EH (cell line): Measurements from ENCODE around the gene GATM.
A peak's percentile ranks its signal among the peaks of the same experiment; 100 is the strongest.
"Not testable (repeated sequence)": the region's sequence is repeated elsewhere in the genome, so short reads cannot be mapped to it uniquely, and the experiment has no call there.

Source experiments
- DNase-seq: peaks from one replicate; pipeline ENCODE4 v3.0.0-alpha.2; 2015; ENCODE audit warnings: low read depth

Gene GATM

GRCh38 chr15:45351227-45351626 lies 27.1 kb downstream of the GATM start:
- no peak for DNase-seq

DNA sequence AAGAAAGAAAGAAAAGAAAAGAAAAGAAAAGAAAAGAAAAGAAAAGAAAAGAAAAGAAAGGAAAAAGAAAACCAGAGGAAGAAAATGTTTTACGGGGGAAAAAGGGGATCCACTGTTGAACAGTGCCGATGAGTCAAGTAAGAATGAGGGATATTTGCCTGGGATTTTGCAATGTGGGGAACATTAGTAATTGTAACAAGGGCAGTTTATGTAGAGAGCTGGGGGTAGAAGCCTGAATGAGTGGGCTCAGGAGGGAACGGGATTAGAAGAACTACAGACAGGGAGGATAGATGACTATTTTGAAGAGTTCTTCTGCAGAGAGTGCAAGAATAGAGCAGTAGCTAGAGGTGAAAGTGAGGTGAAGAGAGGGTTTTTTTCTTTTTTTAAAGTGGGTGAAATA lies 28.7 kb downstream of the GATM start:
- no peak for DNase-seq

DNA sequence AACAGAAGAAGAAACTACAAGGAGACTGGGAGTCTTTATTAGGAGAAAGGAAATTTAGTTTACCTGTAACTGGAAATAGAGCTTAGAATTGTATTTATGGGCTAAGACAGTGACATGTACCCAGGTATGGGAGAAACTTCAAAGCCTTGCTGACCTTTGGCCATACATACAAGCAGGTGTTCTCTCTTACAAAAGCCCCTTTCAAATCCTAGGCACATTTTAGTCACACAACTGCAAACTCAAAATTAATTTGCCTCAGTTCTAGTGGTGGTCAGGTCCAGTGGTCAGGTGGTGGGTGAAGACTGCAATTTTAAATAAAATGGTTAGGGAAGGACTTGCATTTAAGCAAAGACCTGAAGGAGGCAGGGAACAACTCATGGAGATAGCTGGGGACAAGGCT lies 30.4 kb downstream of the GATM start:
- DNase-seq, result no peak

DNA sequence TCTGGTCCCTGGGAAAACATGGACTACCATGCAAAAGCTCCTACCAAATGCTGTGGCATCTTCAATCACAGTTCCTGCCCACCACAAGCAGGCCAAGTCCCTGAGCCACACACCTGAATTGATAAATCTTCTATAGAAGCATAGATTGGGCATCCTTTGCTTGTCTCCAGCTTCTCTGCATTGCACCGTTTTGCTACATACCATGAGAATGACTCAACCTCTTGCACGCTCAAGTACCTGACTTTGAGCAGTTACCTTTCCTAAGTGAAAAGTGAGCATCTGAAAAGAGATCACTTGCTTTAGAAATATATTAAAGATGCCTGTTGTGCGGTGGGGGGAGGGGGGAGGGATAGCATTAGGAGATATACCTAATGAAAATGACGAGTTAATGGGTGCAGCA lies 31.3 kb downstream of the GATM start:
- DNase-seq, result no peak

- no peak for DNase-seq
These were observed 32.0 kb downstream of the GATM start for GRCh38 chr15:45346381-45346780.

DNA sequence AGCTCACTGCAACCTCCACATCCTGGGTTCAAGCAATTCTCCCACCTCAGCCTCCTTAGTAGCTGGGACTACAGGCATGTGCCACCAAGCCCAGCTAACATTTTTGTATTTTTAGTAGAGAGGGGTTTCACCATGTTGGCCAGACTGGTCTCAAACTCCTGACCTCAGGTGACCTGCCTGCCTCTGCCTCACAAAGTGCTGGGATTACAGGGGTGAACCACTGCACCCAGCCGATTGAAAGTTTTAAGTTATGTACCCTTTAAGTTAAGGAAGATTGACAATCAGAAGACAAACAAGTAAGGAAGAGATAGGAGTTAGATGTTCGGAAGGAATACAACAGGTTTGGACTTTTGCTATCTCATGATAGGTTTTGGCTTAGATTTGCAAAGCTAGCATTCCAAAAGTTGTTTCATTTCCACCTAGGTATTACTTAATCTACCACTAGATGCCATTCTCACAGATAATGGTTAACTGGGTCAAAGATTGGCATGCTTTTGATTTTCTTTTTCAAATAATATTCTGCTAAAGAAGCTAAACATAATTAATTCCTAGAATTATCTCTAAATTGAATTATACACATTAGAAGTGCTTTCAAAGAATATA lies 35.0 kb downstream of the GATM start:
- DNase-seq, result no peak

DNA sequence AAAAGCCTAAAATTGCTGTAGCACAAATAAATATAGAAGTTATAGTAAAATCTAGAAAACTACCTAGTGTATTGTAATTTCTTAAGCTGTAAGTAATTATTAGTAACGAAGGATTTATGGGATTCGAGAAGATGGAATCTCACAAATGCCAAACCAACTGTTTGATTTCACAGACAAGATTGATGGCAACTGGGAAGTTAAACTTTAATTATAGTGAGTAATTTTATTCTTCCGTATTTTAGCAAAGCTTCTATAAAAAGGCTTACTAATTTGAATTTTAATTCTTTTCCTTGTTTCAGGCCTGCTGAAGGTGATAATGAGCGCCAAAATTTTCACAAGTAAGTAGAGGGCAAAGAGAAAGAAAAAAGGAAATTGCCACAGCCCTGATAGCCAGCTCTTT lies 36.6 kb downstream of the GATM start:
- no peak for DNase-seq

- DNase-seq, result no peak
These were observed 37.9 kb downstream of the GATM start for GRCh38 chr15:45340429-45340828.

DNA sequence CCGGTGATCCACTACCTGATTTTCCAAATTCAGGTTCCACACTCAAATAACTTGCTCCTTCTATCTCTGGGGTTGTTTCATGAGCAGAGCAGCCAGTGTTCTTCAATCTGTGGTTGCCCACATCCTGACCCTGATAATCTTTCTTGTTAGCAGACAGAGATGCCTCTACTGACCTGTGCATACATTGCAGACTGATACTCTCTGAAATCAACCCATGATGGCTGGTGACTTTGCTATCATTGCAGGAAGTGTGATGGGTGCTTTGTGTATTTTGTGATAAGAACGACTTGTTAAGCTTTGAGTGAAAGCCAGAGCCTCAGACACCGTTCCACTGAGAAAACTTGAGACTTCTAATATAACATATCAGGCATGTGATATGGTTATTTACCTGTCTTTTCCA lies 39.9 kb downstream of the GATM start:
- DNase-seq, result no peak

GRCh38 chr15:45337224-45337623 lies 41.1 kb downstream of the GATM start:
- no peak for DNase-seq

GRCh38 chr15:45333550-45333949 lies 44.8 kb downstream of the GATM start:
- peak; percentile 65 for DNase-seq

DNA sequence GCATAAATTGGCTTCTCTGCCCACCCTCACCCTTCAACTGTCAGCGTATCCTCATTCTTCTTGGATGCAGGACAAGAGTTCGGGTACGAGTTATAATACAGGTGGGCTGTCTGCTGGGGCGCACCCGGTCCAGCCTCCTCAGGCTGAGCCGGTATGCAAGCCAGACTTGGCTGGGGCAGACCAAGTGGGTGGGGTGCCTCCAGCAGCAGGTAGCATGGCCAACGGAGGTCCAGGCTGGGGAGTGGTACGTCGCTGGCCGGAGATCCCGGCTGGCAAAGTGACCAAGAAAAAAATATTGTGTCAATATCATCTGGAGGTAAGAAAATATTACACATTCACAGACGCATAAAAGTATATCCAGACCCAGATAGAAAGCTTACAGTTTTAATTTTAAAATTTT lies 45.6 kb downstream of the GATM start:
- no peak for DNase-seq

DNA sequence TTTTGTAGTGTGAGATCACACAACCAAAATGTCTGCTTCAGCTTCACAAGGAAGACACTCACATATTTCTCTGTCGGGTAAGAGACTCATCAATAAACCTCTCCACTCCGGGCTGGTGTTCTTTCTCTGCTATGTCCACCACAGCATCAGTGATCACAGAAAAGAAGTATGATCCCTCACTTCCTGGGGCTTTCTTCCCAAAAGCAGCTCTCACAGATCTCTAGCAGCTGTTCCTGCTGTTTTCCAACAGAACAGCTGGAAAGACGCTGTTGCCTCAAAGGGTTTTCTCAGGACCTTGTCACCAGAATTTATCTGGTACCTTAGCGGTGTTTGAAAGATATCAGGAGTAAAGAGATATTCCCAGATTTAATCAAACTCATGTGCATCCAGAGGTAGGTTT lies 46.4 kb downstream of the GATM start:
- no peak for DNase-seq

DNA sequence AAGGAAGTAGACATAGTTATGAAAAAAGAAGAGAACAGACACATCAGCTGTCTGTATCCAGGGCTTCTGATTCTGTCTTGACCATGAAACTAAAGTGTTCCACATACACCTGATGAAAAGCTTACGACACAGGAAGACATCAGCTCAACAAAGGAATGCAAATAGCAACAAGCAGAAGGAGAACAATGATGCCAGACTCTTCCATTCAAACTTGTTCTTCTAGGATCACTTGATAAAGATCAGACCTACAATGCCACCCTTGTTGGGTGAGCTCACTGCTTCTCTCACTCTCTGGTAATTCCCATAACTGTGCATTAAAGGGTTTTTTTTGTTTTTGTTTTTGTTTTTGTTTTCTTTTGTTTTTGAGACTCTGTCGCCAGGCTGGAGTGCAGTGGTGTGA lies 49.7 kb downstream of the GATM start:
- no peak for DNase-seq

DNA sequence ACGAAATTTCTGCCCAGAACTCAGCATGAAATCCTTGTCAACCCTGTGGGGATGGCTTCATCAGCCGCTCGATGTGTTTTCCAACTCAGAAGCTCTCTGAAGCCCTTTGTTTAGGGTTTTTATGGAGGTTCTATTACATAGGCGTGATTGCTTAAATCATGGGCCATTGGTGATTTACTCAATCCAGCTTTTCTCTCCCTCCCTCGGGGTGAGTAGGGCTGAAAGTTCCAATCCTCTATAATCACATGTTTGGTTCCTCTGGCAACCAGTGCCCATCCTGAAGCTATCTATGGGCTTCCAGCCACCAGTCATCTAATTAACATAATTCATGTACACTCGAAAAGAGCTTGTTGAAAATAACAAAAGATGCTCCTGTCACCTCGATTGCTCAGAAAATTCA lies 51.6 kb downstream of the GATM start:
- DNase-seq, result no peak

GRCh38 chr15:45326280-45326679 lies 52.1 kb downstream of the GATM start:
- DNase-seq, result no peak

GRCh38 chr15:45320581-45321205 lies 57.7 kb downstream of the GATM start:
- no peak for DNase-seq

DNA sequence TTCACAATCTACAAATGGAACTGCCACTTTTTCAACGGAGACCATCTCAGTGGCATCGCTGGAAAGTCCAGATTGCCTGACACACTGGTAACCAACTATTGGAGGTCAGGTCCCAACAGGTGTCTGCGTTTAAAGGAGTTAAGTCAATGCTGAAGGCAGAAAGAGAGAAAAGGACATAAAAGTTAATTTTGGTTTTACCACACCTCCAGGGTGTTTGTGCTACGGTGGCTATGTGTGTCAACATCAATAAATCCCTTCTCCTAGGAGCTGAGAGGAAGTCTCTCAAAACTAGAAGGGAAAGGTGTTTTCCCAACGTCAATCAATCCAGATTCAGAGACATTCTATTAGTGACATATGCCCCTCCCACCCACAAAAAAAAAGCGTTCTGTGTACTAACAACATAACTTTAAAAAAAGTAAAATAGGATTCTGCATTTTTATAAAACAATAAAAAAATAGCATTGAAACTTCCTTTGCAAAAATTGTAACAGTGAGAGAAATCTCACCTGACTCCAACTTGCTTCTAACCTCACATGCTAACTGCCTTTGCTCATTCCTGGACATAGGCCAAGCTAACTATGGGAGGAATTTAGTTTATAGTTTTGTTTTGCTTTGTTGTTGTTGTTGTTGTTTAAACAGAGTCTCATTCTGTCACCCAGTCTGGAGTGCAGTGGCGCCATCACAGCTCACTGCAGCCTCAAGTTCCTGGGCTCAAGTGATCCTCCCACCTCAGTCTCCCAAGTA lies 58.7 kb downstream of the GATM start:
- no peak for DNase-seq

DNA sequence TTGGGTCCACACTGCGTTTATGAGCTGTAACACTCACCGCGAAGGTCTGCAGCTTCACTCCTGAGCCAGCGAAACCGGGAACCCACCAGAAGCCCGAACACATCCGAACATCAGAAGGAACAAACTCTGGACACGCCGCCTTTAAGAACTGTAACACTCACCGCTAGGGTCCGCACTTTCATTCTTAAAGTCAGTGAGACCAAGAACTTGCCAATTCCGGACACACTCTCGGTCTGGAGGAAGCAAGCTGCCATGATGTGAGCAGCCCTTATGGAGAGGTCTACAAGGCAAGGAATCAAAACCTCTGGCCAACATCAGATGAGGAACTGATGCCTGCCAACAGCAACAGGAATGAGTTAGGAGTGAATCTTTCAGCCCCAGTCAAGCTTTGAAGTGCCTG lies 63.4 kb downstream of the GATM start:
- DNase-seq, result peak; percentile 10

- not testable (repeated sequence) for DNase-seq
These were observed 64.2 kb downstream of the GATM start for GRCh38 chr15:45314117-45314516.
